ENCODE results near the gene GINS3. TPM values are rescaled to one million over a fixed set of nuclear protein-coding genes. Genes with fewer than 3 reads are reported as not detected.

GINS3 gene
- total RNA-seq, 1 experiment from 2014 or later: 7.3 TPM

- H3K27me3 Mint-ChIP-seq (ENCODE audit: low read depth): peaks cover 47% of the 10 kb centered on the region
- ATAC-seq (no peak), DNase-seq (ENCODE audit: low spot score) (no peak)
- no peak for TF ChIP-seq AFF4 (CRISPR knock-in tag; IDR thresholded peaks at IDR 0.05; ENCODE audit: borderline replicate concordance)
- TF ChIP-seq AR (CRISPR knock-in tag; IDR thresholded peaks at IDR 0.05): no peak
- TF ChIP-seq TEAD4 (CRISPR knock-in tag; IDR thresholded peaks at IDR 0.05): no peak
- no peak for TF ChIP-seq MYBL2 (CRISPR knock-in tag; IDR thresholded peaks at IDR 0.05)
- no peak for TF ChIP-seq ZNF121 (CRISPR knock-in tag; IDR thresholded peaks at IDR 0.05)
- TF ChIP-seq TP53 (CRISPR knock-in tag; IDR thresholded peaks at IDR 0.05): no peak
- no peak for TF ChIP-seq ZNF671 (CRISPR knock-in tag; IDR thresholded peaks at IDR 0.05)
- no peak for TF ChIP-seq ZNF219 (CRISPR knock-in tag; IDR thresholded peaks at IDR 0.05; ENCODE audit: borderline replicate concordance)
- no peak for TF ChIP-seq GABPB1 (CRISPR knock-in tag; IDR thresholded peaks at IDR 0.05)
- no peak for TF ChIP-seq GRHL2 (CRISPR knock-in tag; IDR thresholded peaks at IDR 0.05; ENCODE audit: insufficient replicate concordance, severe bottlenecking)
- TF ChIP-seq ZNF512 (CRISPR knock-in tag; IDR thresholded peaks at IDR 0.05; ENCODE audit: borderline replicate concordance): no peak
- no peak for TF ChIP-seq ZBTB21 (CRISPR knock-in tag; IDR thresholded peaks at IDR 0.05; ENCODE audit: borderline replicate concordance)
- no peak for TF ChIP-seq FOXK1 (CRISPR knock-in tag; IDR thresholded peaks at IDR 0.05)
- no peak for TF ChIP-seq CDX4 (CRISPR knock-in tag; IDR thresholded peaks at IDR 0.05; ENCODE audit: borderline replicate concordance)
- TF ChIP-seq MXD4 (CRISPR knock-in tag; IDR thresholded peaks at IDR 0.05; ENCODE audit: borderline replicate concordance): no peak
- no peak for TF ChIP-seq ZNF281 (CRISPR knock-in tag; IDR thresholded peaks at IDR 0.05)
- no peak for TF ChIP-seq CREM (CRISPR knock-in tag; IDR thresholded peaks at IDR 0.05)
- TF ChIP-seq ZSCAN18 (CRISPR knock-in tag; IDR thresholded peaks at IDR 0.05): no peak
- H3K9me3 Mint-ChIP-seq: peaks cover under 1% of the 10 kb centered on the region
- ChIA-PET CTCF (no interaction called here), POLR2A (no interaction called here)
- H3K4me1 Mint-ChIP-seq: no peaks in the 10 kb centered on the region
- H3K27ac Mint-ChIP-seq: no peak overlapping the region
- H3K36me3 Mint-ChIP-seq: no peaks in the 10 kb centered on the region
- no peak overlapping the region for H3K4me3 Mint-ChIP-seq
These were observed 25.8 kb upstream of the GINS3 start for GRCh38 chr16:58366247-58367031.
